Activated CD8-positive, alpha-beta memory T cell treated with anti-CD3 and anti-CD28 coated beads, Interleukin-2, amount 50 U/mL, for 24 hours (primary cell): Measurements from ENCODE around the gene STX4.
"Not testable (repeated sequence)": the region's sequence is repeated elsewhere in the genome, so short reads cannot be mapped to it uniquely, and the experiment has no call there.

Experiments used
- DNase-seq: peaks from one replicate; pipeline ENCODE4 v3.0.0-alpha.2; 2020; ENCODE audit errors: extremely low read depth

Gene STX4

DNA sequence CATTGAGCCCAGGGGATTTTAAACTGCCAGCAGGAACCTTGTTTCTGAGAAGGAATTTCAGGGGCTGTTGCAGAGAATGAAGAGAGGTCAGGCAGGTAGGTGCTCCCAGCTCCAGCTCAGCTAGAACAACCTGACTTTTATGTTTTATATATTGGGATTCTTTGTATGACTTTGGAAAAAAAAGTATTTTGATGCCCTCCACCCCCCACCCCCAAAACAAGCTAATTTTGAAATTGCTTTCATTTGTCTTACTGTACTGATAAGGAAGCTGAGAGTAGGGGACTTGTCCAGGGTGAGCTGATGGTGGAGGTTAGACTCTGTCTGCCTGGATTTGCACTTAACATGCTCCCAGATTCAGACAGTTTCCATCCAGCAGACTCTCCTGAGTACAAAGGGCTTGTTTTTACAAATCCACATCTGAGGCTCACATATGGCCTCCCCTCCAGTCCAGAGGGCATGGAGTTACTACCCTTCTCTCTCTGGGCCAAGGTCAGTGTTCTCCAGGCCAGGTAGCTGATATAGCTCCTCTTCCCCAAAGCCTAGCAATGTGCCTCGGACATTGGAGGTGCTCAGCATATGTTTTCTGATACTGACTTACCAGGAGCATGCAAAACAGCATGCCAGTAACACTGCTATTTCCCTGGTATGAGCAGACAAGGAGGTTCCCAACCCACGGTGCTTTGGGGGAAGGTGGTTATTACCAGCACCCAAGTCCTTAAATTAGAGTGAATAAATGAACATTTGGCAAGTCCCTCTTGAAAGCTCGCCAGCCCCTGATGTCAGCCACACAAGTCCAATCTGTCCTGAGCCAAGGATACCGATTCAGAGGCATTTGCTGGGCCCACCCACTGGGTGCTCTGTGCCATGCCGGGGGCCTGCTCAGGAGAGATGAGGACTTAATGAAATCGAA is 34.3 kb upstream of the STX4 start:
- DNase-seq, result no peak

DNA sequence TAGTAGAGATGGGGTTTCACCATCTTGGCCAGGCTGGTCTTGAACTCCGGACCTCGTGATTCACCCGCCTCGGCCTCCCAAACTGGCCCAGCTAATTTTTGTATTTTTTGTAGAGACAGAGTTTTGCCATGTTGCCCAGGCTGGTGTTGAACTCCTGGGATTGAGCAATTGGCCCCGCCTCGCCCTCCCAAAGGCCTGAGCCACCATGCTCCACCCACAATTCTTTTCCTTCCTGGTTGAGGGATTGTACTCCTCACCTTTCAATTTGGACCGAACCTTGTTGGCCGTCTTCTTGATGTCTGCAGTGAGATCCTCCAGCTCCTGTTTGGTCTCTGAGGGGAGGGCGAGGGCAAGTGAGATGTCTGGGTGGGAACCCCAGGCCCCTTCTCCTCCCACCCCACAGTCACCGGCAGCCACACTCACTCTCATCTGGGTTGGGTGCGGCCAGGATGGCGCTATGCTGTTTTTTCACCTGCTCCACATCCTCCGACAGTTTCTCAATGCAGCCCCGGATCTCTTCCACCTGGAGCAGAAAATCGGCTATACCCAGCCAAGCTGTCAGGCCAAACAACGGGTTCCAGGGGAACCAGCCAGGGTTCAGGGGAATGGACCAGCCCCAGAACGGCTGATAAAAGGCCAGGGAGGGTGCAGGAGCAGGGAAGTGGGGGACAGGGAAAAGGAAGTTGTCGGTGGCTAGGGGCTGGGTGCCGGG is 32.5 kb upstream of the STX4 start:
- DNase-seq, result no peak

DNA sequence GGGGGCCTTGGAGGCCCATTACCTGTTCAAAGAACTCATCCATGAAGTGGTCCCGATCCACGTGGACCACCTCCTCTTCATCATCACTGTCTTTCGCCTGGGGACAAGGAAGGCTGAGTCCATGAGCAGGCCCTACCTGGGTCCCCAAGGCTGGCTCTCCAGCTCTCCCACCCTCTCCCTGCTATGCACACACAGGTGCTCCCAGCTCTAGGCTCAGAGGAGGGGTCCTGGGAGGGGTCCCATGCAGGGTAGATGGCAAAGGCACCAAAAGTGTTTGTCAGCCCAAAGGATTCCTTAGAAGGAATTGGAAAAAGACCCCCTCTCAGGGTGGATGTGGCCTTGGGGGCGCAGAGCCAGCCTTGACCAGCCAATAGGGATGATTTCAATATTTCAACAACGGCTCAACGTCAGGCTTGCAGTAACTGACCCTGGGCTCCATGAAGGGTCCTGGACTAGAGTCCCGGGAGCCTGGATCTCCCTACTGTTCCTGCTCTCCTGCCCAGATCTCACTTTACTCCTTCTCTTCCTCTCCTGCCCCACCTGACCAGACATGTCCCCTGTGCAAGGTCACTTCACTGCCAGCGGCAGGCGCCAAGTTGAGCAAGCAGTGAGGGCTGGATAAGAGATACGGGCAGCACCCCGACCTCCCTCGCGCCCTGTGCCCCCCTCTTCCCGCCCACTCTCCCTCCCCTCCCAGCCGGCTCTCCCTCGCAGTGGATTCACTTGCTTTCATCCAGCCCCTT is 31.7 kb upstream of the STX4 start:
- DNase-seq, result no peak

DNA sequence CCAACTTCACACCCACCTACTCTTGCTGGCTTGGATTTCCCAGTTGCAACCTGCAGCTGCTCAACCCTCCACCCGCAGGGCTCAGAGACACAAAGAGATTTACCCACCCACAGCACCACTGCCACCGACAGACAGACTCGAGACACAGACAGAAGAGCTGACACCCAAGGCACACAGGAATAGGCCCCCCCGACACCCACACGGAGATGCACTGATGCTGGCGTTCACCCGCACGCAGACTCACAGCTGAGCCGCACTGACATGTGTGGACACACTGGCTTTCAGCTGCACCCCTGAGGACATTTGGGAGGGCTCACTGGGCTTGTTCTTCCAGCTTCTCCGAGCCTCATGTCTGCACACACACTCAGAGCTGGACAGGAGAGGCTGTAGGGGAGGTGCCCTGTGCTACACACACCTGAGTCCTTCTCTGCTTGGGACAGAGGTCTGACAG is 31.1 kb upstream of the STX4 start:
- DNase-seq, result no peak

DNA sequence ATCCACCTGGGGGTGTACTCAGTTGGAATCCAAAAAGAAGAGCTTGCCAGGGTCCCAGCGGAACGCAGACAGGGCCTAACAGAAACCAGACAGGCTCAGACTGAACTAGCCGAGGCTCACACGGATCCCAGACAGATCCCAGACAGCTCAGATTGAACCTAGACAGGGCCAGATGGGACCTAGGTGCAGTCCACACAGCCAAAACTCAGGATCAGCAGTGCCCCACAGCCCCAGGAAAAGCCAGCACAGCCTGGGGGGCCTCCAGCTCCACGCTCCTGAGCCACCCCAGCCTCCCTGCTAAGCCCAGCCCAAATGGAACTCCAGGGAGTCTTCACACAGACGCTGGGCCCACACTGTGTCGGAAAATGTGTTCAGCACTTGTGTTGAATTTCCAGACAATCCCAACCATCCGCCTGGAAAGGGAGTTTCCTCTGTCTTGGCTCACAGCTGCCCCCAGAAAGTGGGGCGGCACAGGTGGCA is 30.5 kb upstream of the STX4 start:
- DNase-seq, result no peak

DNA sequence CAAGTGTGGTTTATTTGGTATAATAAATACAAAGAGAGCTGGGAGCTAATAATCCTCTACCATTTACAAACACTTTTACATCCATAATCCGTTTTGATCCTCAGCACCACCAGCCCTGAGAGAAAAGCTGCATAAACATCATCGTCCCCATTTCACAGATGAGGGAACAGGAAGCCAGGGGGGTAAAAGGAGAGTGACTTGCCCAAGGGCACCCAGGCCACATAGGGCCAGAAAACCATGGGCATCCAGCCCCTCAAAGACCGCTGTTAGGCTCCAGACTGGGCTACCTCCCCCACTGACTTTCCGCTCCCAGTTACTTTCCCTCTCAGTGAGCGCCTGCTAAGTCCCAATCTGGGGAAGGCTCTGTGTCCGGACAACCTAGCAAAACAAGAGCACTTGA is 29.6 kb upstream of the STX4 start:
- DNase-seq, result no peak

DNA sequence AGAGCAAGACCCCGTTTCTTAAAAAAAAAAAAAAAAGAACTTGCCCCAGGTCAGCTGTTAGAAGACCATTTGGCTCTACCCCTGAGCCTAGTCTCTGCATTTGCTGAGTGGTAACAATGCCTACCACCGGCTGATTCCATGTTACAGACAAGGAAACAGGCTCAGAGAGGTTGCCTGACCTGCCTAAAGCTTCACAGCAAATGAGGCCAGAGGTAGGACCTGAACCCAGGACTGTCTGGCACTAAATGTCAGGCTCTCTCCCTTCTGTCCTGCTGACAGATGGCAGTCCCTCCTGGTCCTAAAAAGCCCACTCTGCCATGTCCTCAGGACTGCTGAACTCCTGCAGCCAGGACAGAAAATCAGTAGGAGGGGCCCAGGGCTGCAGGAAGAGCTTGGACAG is 28.7 kb upstream of the STX4 start:
- DNase-seq, result no peak

DNA sequence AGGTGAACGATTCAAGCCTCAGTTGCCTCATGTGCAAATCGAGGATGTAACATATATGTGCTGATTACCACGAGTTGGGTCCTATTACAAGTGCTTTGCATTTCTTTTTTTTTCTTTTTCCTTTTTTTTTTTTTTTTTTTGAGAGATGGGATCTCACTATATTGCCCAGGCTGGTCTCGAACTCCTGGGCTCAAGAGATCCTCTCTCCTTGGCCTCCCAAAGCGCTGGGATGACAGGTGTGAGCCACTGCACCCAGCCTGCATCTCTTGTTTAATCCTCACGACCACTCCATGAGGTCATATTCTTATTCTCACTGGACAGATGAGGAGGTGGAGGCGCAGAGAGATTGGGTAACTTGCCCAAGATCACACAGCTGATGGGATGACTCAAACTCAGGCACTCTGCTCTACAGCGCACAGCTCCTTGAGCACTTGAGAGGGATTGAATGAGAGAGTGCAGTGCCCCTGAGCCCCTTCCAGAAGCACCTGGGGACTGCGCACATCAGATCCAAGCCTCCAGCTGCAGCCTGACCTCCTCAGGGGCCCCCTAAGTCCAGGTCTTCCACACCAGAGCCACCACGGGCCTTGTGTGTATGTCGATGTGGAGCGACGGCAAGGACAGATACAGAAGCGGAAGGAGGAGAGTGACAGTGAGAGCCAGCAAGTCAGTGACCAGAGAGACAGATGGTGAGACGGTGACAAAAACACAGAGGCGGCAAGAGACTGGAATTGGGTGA is 27.8 kb upstream of the STX4 start:
- no peak for DNase-seq

DNA sequence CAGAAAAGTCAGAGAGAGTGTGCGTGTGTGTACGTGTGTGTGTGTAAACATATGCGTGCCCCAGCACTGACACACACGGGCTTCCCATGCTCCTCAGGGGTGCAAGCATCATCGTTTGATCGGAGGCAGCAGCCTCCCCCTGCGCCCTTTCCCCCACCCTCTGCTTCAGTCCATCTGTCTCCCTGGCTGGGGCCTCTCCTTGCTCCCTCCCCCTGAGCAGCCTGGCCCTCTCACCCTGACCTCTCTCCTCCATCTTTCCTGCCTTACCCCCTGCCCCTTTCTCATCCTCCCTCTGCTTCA is 27.3 kb upstream of the STX4 start:
- no peak for DNase-seq

DNA sequence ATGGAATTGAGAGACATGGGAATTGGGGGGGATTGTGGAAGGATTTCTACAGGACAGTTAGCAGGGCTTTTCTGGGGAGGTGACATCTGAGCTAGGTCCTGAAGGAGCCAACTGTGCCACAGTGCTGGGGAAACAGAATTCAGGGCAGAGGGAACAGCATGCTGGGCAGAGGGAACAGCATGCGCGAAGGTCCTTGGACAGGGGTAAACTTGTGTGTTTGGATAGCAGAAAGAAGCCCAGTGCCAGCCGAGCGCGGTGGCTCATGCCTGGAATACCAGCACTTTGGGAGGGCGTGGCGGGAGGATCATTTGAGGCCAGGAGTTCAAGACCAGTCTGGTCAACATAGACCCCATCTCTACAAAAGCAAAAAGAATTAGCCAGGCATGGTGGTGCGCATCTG is 26.8 kb upstream of the STX4 start:
- no peak for DNase-seq

DNA sequence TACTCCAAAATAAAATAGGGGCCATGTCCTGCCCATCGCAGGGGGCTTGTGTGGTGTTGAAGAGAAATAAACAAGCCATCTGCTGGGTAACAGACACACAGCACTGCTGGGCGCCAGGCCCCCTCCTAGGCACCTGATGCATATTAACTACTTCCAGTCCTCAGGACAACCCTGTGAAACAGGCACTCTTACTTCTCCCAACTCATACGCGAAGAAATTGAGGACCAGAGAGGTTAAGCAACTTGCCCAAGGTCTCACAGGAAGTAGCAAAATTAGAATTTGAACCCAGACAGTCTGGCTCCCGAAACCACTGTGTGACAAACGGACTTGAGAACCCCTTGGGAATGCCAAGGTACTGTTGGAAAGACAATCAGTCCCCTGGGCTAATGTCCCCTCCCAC is 25.7 kb upstream of the STX4 start:
- DNase-seq, result no peak

DNA sequence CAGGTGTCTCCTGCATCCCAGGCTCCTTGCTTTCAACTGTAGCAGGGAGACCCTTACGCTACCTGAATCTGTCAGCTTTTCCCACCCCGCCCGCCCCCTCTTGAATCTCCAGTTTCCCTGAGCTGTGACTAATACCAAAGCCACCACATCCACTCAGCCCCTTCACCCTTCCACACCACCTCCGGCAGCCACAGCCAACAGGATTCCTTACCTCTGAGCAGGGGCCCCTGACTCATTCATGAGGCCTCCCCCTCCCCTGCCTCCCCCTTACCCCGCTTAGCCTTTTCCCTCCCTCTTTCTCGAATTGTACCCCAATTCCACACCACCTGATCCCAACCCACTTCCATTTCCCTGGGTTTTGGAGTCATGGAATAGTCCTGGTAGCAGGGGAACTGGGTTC is 25.2 kb upstream of the STX4 start:
- no peak for DNase-seq

DNA sequence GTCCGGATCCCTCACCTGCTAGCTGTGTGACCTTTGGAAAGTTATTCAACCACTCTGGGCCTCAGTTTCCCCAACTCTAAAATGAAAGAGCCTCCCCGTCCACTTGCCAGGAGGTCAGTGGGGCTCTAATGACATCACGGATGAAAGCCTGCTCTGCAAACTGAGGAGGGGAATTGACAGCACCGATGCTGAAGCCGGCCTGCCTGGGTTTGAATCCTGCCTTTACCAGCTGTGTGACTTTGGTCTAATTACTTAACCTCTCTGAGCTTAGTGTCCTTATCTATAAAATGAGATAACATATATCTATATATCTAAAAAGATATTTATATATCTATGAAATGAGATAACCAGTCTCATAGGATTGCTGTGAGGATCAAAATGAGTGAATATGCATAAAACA is 24.8 kb upstream of the STX4 start:
- DNase-seq, result no peak

DNA sequence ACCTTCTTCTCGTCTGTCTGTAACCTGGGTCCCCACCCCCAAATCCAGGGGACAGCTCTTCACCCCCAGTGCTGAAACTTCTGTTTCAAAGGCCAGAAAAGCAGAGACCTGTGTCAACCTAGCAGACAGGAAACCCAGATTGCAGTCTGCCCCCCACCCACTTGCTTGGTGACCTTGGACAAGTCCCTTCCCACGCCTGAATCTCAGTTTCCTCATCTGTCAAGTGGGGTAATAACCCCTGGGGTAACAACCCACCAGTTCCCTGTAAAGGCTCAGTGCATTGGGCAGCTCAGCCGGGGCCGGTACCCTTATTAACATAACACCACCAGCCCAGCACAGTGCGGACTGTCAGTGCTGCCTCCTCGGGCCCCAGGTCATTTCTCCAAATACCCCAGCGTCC is 24.2 kb upstream of the STX4 start:
- DNase-seq, result no peak

DNA sequence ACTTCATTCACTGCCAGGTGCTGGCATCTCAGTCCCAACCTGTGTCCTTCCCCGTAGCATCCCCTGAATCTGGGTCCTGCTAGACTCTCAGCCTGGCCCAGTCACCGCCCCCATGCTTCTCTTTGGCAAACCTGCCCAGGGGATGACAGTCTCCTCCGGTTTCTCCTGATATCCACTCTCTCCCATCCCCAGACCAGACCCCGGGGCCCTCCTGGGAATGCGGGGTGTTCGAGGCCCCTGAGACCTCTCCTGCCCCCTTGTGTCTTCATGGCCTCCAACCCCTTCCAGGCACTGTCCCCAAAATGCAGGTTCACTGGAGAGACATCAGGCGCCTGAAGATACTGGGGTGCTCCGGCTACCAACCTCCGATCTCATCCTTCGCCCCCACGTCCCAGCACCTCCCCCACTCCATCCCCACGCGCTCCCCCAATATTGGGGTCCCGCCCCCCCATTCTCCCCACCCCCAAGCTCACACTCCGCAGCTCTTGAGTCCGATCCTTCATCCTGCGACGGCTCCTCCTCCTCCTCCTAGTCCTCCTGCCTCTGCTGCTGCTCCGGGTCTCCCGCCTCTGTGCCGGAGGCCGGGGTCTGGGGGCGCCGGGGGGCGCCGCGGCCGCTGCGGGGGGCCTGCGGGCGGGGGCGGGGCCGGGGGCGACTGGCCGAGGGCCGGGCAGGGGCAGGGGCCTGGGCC is 23.3 kb upstream of the STX4 start:
- no peak for DNase-seq

DNA sequence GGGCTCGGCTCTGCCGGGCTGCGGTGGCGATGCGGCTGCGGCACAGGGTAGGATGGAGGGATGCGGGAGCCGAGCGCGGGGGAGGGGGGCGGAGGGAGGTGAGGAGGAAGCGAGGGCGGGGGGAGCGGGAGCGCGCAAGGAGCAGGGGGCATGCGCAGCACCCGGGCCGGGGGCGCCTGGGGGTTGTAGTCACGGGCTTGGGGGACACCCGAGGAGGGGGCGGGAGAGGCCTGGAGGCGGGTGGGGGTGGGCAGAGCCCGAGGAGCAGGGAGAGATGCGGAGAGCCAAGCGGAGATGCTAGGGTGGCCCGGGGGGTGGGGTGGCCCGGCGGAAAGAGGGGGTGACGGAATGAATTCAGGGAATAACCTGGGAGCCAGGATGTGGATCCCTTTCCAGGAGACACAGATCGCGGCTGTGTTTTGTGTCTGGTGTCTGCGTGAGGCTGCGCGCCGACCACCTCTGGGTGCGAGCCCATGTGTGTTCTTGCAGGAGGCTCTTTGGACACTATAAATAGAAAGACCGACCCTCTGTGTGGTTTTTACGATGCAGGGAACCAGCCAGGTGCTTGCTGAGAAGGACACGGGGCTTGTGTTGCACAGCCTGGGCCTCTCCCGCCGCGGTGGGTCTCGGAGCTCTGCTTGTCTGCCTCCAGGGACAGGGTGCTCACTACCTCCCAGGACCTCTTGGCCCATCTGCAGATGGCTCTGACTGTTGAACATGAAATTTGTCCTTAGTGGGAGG is 22.6 kb upstream of the STX4 start, which contains the start of gene STX1B:
TSS of gene STX1B (minus strand) at position 54 of the 741 bp plus-strand sequence. CDS start 242 bp downstream, outside the sequence.
- no peak for DNase-seq

DNA sequence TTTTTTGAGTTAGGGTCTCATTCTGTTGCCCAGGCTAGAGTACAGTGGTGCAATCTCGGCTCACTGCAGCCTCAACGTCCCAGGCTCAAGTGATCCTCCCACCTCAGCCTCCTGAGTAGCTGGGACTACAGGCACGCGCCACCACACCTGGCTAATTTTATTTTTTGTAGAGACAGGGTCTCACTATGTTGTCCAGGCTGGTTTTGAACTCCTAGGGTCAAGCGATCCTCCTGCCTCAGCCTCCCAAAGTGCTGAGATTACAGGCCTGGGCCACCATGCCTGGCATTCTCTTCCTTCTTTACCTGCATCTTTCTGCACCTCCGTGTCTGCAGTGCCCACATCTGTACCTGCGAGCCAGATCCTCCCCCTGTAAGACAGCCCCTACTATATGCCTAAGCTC is 21.5 kb upstream of the STX4 start:
- DNase-seq, result not testable (repeated sequence)

DNA sequence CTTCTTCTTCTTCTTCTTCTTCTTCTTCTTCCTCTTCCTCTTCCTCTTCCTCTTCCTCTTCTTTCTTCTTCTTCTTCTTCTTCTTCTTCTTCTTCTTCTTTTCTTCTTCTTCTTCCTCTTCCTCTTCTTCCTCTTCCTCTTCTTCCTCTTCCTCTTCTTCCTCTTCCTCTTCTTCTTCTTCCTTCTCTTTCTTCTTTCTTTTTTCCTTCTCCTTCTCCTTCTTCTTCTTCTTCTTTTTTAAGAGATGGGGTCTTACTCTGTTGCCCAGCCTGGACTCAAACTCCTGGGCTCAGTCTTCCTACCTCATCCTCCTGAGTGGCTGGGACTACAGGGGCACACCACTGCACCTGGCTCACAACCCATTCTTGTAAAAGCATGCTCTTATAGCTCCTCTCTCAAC is 20.1 kb upstream of the STX4 start:
- DNase-seq, result not testable (repeated sequence)

DNA sequence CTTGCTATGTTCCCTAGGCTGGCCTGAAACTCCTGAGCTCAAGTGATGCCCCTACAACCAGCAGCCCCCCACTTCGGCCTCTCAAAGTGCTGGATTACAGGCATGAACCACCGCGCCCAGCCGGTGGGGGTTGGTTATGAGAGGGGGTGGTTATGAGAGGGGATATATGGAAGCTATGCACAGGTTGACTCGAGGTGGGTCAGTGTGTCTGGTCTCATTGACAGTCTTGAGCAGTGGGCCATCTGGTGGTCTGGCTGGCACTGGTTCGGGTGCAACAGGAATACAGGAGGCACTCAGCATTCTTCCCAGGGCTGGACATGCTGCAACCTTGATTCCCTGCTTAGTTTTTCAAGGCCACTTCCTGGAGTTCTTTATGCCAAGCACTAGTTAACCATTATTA is 17.3 kb upstream of the STX4 start:
- DNase-seq, result no peak

DNA sequence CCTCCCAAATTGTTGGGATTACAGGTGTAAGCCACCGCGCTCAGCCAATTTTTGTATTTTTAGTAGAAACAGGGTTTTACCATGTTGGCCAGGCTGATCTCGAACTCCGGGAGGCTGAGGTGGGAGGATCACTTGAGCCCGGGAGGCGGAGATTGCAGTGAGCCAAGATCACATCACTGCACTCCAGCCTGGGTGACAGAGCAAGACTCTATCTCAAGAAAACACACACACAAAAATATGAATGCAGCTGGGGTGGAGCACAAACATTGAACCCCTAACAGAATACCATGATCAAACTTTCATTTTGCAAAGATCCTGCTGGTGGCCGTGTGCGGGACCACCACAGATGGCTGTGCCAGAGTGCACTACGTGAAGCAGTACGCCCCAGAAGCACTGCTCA is 15.6 kb upstream of the STX4 start:
- DNase-seq, result not testable (repeated sequence)
